Measurements from ENCODE around the gene GAPDH. TPM values are rescaled to one million over a fixed set of nuclear protein-coding genes. Genes with fewer than 3 reads are reported as not detected.

GAPDH gene
- 5,926 and 6,362 TPM in 2 replicates for total RNA-seq

DNA sequence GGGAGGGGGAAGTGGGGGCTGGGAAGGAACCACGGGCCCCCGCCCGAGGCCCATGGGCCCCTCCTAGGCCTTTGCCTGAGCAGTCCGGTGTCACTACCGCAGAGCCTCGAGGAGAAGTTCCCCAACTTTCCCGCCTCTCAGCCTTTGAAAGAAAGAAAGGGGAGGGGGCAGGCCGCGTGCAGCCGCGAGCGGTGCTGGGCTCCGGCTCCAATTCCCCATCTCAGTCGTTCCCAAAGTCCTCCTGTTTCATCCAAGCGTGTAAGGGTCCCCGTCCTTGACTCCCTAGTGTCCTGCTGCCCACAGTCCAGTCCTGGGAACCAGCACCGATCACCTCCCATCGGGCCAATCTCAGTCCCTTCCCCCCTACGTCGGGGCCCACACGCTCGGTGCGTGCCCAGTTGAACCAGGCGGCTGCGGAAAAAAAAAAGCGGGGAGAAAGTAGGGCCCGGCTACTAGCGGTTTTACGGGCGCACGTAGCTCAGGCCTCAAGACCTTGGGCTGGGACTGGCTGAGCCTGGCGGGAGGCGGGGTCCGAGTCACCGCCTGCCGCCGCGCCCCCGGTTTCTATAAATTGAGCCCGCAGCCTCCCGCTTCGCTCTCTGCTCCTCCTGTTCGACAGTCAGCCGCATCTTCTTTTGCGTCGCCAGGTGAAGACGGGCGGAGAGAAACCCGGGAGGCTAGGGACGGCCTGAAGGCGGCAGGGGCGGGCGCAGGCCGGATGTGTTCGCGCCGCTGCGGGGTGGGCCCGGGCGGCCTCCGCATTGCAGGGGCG, at the start of gene GAPDH:
Gene GAPDH (plus strand): TSS at position 595 of the 772 bp plus-strand sequence. CDS start 316 bp downstream, outside the sequence.

DNA sequence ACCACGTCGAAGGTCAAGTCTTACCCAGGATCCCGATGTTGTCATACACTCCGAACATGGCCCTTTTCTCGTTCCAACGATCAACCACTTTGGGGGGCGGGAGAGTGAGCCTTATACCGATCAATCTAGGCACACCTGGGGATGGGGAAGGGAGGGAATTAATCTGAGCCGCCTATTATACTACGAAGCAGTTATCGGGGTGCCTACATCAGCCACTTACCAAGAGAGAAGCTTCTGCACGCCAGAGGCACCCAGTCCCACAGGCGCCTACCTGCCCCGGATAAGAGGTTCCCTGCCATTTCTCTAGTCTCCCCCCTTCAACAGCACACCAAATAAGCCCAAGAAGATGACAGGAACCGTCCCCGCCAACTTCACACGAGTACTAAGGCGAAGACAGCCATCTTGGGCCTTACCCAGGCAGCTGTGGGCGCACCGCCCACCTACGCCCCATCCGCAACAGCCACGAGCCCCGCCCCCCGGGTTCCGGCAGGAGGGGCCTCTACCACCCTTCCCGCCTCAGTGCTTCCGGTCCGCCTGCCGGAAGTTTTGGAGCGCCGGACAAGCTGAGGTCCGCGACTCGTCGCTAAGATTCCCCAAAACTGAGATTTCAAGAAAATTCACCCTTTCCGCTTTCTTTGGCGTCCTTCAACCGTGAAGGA, 41.4 kb upstream of the GAPDH start, which contains the start of gene MRPL51:
Gene MRPL51 (minus strand): TSS at position 425 of the 659 bp plus-strand sequence. CDS start 126 bp downstream, at position 299.

DNA sequence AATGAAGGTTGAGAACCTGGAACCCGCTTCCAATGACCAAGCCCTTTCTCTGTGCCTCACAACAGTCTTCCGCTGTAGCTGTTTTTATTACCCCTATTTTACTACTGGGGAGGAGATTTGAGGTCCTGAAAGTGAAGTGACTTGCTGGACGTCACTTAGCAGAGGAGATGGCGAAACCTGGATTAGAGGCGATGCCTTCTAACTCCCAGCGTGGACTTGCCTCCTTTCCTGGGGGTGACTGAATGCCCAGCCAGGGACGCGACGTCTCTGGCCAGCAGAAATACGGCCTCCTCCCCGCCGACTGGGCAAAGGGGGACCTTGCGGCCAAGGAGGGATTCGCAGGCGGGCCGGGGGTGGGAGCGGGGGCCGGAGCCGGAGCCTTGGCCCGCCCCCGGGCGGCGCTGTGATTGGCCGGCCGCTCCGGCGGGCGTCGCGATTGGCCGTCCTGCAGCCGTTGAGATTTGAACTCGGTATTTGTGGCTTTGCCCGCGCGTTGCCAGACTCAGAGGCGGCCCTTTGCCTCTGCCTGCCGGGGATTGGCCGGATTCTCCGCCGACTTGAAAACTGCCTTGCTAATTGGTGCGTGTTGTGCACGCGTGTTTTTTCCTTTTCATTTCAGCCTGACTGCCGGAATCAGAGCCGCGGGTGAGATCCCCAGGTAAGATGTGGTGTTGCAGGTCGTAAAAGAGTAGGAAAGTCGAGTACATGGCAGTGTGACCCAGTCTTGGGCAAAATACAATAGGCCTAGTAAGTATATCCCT, 40.6 kb upstream of the GAPDH start, which contains the start of gene NCAPD2:
Gene NCAPD2 (plus strand): TSS at position 606 of the 761 bp plus-strand sequence. CDS start 997 bp downstream, outside the sequence.

Other genes starting within 250 kb of the GAPDH start
- 0.10 TPM in 1 of 2 replicates, not detected in the other for gene PLEKHG6, start 223.8 kb upstream of the GAPDH start, total RNA-seq
- gene TNFRSF1A, start 192.4 kb upstream of the GAPDH start, total RNA-seq = 119 and 124 TPM in 2 replicates
- 0.87 TPM in 1 of 2 replicates, not detected in the other for gene SCNN1A, start 159.0 kb upstream of the GAPDH start, total RNA-seq
- gene LTBR, start 150.4 kb upstream of the GAPDH start, total RNA-seq = 124 and 135 TPM in 2 replicates
- not detected in 2 replicates for gene CD27, start 89.6 kb upstream of the GAPDH start, total RNA-seq
- 11.3 and 17.1 TPM in 2 replicates for gene TAPBPL, start 82.5 kb upstream of the GAPDH start, total RNA-seq
- 3.8 and 5.5 TPM in 2 replicates for gene VAMP1, start 63.8 kb upstream of the GAPDH start, total RNA-seq
- gene MRPL51, start 41.3 kb upstream of the GAPDH start, total RNA-seq = 121 and 125 TPM in 2 replicates
- 115 and 480 TPM in 2 replicates for gene NCAPD2, start 40.4 kb upstream of the GAPDH start, total RNA-seq
- gene IFFO1, start 21.5 kb downstream of the GAPDH start, total RNA-seq = 17.0 and 17.5 TPM in 2 replicates
- gene NOP2, start 33.8 kb downstream of the GAPDH start, total RNA-seq = 37.8 and 44.9 TPM in 2 replicates
- gene CHD4, start 72.9 kb downstream of the GAPDH start, total RNA-seq = 168 and 192 TPM in 2 replicates
- not detected in 2 replicates for gene LPAR5, start 101.4 kb downstream of the GAPDH start, total RNA-seq
- gene ACRBP, start 112.9 kb downstream of the GAPDH start, total RNA-seq = 0.27 and 0.84 TPM in 2 replicates
- gene ING4, start 128.6 kb downstream of the GAPDH start, total RNA-seq = 21.2 and 25.4 TPM in 2 replicates
- gene ZNF384, start 154.9 kb downstream of the GAPDH start, total RNA-seq = 14.1 and 27.2 TPM in 2 replicates
- gene PIANP, start 166.3 kb downstream of the GAPDH start, total RNA-seq = not detected in 2 replicates
- gene COPS7A, start 189.5 kb downstream of the GAPDH start, total RNA-seq = 68.9 and 69.7 TPM in 2 replicates
- 165 and 177 TPM in 2 replicates for gene MLF2, start 218.6 kb downstream of the GAPDH start, total RNA-seq
- 164 and 173 TPM in 2 replicates for gene PTMS, start 231.8 kb downstream of the GAPDH start, total RNA-seq
- 0.13 TPM in 1 of 2 replicates, not detected in the other for gene LAG3, start 238.0 kb downstream of the GAPDH start, total RNA-seq

All from mammary microvascular endothelial cell (primary cell).